T-cell (primary cell): Measurements from ENCODE around the gene ST6GAL1. TPM values are rescaled to one million over a fixed set of nuclear protein-coding genes. Genes with fewer than 3 reads are reported as not detected.
"Not testable (repeated sequence)": the region's sequence is repeated elsewhere in the genome, so short reads cannot be mapped to it uniquely, and the experiment has no call there.

Experiments used
- ATAC-seq, 4 experiments: fragments of 200-7000 bp in 3 of 4; fragments of 150-1000 bp in 1 of 4; cut with Tn5 transposase; replicated peaks in 1 of 4; 1 replicate in 3 of 4; 2 replicates in 1 of 4; pipeline ENCODE4 v1.10.0; 2021; ENCODE audit warnings: moderate library complexity in 3 of 4, mild to moderate bottlenecking in 2 of 4, moderate number of reproducible peaks in 1 of 4
- CTCF ChIA-PET, 2 donors: fragments of 300-600 bp; sonication (Branson Sonifier 250); formaldehyde crosslinking; loops; one replicate each; lab custom pipeline; 2022; ENCODE audit warnings: antibody characterized with exemption in 2 of 2; lab: Charles Lee
- POLR2A ChIA-PET, 2 donors: fragments of 300-600 bp; sonication (Branson Sonifier 250); formaldehyde crosslinking; loops; one replicate each; lab custom pipeline; 2022; ENCODE audit warnings: antibody characterized with exemption in 2 of 2; lab: Charles Lee
- DNase-seq, 35 experiments: peaks; one replicate each; pipeline versions ENCODE4 v3.0.0 to v3.0.0-alpha.2; 2013 to 2023
- H3K27ac ChIP-seq: one replicate; pipeline ENCODE4 v1.5.1; 2013; ENCODE audit warnings: low read length
- H3K27me3 ChIP-seq, 2 experiments: replicated peaks in 1 of 2; 1 replicate in 1 of 2; 2 replicates in 1 of 2; pipeline versions ENCODE4 v1.6.1 to v1.7.0; 2013; ENCODE audit warnings: low read length in 1 of 2, mixed read lengths in 1 of 2; ENCODE audit not compliant: control insufficient read depth in 2 of 2, insufficient read depth in 2 of 2; ENCODE audit errors: extremely low read depth in 1 of 2
- H3K36me3 ChIP-seq, 2 donors: 1 replicate in 1 of 2; 2 replicates in 1 of 2; pipeline versions ENCODE4 v1.6.1 to v1.7.0; 2013; ENCODE audit warnings: low read length in 1 of 2; ENCODE audit not compliant: control insufficient read depth in 2 of 2, insufficient read depth in 1 of 2; ENCODE audit errors: extremely low read depth in 1 of 2
- H3K4me1 ChIP-seq, 2 experiments: 1 replicate in 1 of 2; 2 replicates in 1 of 2; pipeline versions ENCODE4 v1.6.1 to v1.7.0; 2013; ENCODE audit warnings: low read length in 2 of 2, mixed read lengths in 1 of 2; ENCODE audit not compliant: insufficient read depth in 2 of 2, control insufficient read depth in 1 of 2; ENCODE audit errors: extremely low read depth in 1 of 2
- H3K4me3 ChIP-seq, 2 donors: 1 replicate in 1 of 2; 2 replicates in 1 of 2; pipeline versions ENCODE4 v1.5.1 to v1.7.0; 2013; ENCODE audit warnings: mild to moderate bottlenecking in 2 of 2, low read length in 1 of 2, moderate library complexity in 1 of 2; ENCODE audit not compliant: control insufficient read depth in 1 of 2; ENCODE audit errors: extremely low read depth in 1 of 2
- H3K9me3 ChIP-seq: 2 replicates; pipeline ENCODE4 v1.7.0; 2013
- H3K27ac Mint-ChIP-seq, 2 donors: one replicate each; pipeline ENCODE4 v1.8.0; 2020 to 2021; ENCODE audit warnings: mild to moderate bottlenecking in 2 of 2, mixed read lengths in 2 of 2
- H3K27me3 Mint-ChIP-seq, 2 donors: one replicate each; pipeline ENCODE4 v1.8.0; 2021 to 2022; ENCODE audit warnings: mixed read lengths in 2 of 2
- H3K36me3 Mint-ChIP-seq: one replicate; pipeline ENCODE4 v1.8.0; 2021; ENCODE audit warnings: mixed read lengths
- H3K4me1 Mint-ChIP-seq, 3 donors: one replicate each; pipeline ENCODE4 v1.8.0; 2020 to 2022; ENCODE audit warnings: mixed read lengths in 3 of 3, mild to moderate bottlenecking in 1 of 3
- H3K4me3 Mint-ChIP-seq, 3 donors: one replicate each; pipeline ENCODE4 v1.8.0; 2020 to 2022; ENCODE audit warnings: mild to moderate bottlenecking in 3 of 3, mixed read lengths in 3 of 3, moderate library complexity in 3 of 3
- H3K9me3 Mint-ChIP-seq, 3 donors: one replicate each; pipeline ENCODE4 v1.8.0; 2020 to 2022; ENCODE audit warnings: mixed read lengths in 3 of 3
- WGBS: methylation state at CpG from one replicate; pipeline ENCODE4 v1.1.5; 2013; ENCODE audit warnings: missing lambda C conversion rate; ENCODE audit not compliant: insufficient coverage; 5-methylcytosine and 5-hydroxymethylcytosine counted together
- total RNA-seq, 35 experiments: library from RNA in 6 of 35; stranded (reverse) in 6 of 35; fragments of 120-200 nt in 1 of 35; gene quantifications; one replicate each; pipeline versions ENCODE4 v1.2.1 to v1.2.4 and lab custom pipeline; 2013 to 2026

The ST6GAL1 gene
- total RNA-seq (100 to 1,000 TPM; 148 to 237 (median 212) TPM), total RNA-seq (lab: John Stamatoyannopoulos, UW) (120 to 374 (median 209) reads per million in 29 experiments)
- 224 TPM for total RNA-seq (2013)

- H3K27ac ChIP-seq, result peak within 1 kb of the TSS; percentile 80
- peak within 1 kb of the TSS; percentile 81 to 98 for H3K4me3 ChIP-seq
- ATAC-seq (peak; percentile 55 to 69 (median 66)), DNase-seq (peak; percentile 25 to 74 (median 56))
- WGBS, result 2% methylated on average over 28 of the region's 38 CpGs
- Mint-ChIP-seq H3K27me3 (no peaks in the 10 kb centered on the region), H3K9me3 (no peaks in the 10 kb centered on the region), H3K36me3 (peaks cover 11% of the 10 kb centered on the region), H3K4me3 (peak within 1 kb of the TSS; percentile 92 to 99 (median 99)), H3K4me1 (peaks cover 33 to 39% (median 37%) of the 10 kb centered on the region in 3 donors), H3K27ac (peak within 1 kb of the TSS; percentile 97 to 98)
- POLR2A ChIA-PET, result no interaction called here
- CTCF ChIA-PET, result interaction anchor here (0.6 to 3.0 kb wide), 4 partner anchors 11 to 81 kb away, joined by 4 to 34 read pairs (median 17); no protein-coding TSS in a partner anchor
- no peaks in the 10 kb centered on the region for H3K27me3 ChIP-seq
- H3K9me3 ChIP-seq, result no peaks in the 10 kb centered on the region
- peaks cover 3 to 24% of the 10 kb centered on the region in 2 donors for H3K36me3 ChIP-seq
- peaks cover 7 to 32% of the 10 kb centered on the region in 2 experiments for H3K4me1 ChIP-seq
Observed at GRCh38 chr3:186930143-186930640, at the start of gene ST6GAL1. TSS of gene ST6GAL1 (plus strand) at chr3:186930526. CDS start at chr3:187042704, 112,178 bp downstream.

- H3K4me3 Mint-ChIP-seq, result no peak overlapping the region
- Histone ChIP-seq H3K9me3 (no peaks in the 10 kb centered on the region), H3K27me3 (no peaks in the 10 kb centered on the region), H3K4me1 (peaks cover 0 to 7% of the 10 kb centered on the region in 2 experiments), H3K36me3 (no peaks in the 10 kb centered on the region), H3K4me3 (no peak overlapping the region), H3K27ac (no peak overlapping the region)
- DNase-seq (no peak), ATAC-seq (no peak)
- H3K27ac Mint-ChIP-seq, result peak overlapping the region; percentile 68 to 69
- H3K9me3 Mint-ChIP-seq, result no peaks in the 10 kb centered on the region
- H3K27me3 Mint-ChIP-seq, result no peaks in the 10 kb centered on the region
- WGBS, result 33% methylated on average over 1 of the region's 4 CpGs
- ChIA-PET CTCF (no interaction called here), POLR2A (interaction anchor here in 1 of 2 donors (0.6 to 0.7 kb wide), 2 partner anchors 11 to 220 kb away, joined by 3 to 4 read pairs; no protein-coding TSS in a partner anchor)
- H3K4me1 Mint-ChIP-seq, result peaks cover 36 to 42% (median 42%) of the 10 kb centered on the region in 3 donors
- H3K36me3 Mint-ChIP-seq, result peaks cover 8% of the 10 kb centered on the region
Observed at GRCh38 chr3:186882150-186882524, 48.2 kb upstream of the ST6GAL1 start.

- WGBS, result no CpG with 5 or more reads among the region's 6 CpGs
- H3K4me3 Mint-ChIP-seq, result no peak overlapping the region
- H3K27ac Mint-ChIP-seq, result peak overlapping the region; percentile 17 to 59
- no peak for DNase-seq
- ATAC-seq, result peak in 3 of 4 experiments; percentile 23 to 61 (median 43)
- H3K27me3 Mint-ChIP-seq, result no peaks in the 10 kb centered on the region
- no peak overlapping the region for H3K4me3 ChIP-seq
- POLR2A ChIA-PET, result no interaction called here
- H3K27me3 ChIP-seq, result no peaks in the 10 kb centered on the region
- no peak overlapping the region for H3K27ac ChIP-seq
- no peaks in the 10 kb centered on the region for H3K36me3 ChIP-seq
- peaks cover 36 to 43% (median 42%) of the 10 kb centered on the region in 3 donors for H3K4me1 Mint-ChIP-seq
- peaks cover 8% of the 10 kb centered on the region for H3K36me3 Mint-ChIP-seq
- H3K4me1 ChIP-seq, result peaks cover 0 to 7% of the 10 kb centered on the region in 2 experiments
- H3K9me3 Mint-ChIP-seq, result no peaks in the 10 kb centered on the region
- CTCF ChIA-PET, result no interaction called here
- H3K9me3 ChIP-seq, result no peaks in the 10 kb centered on the region
Observed at GRCh38 chr3:186882881-186883685, 47.2 kb upstream of the ST6GAL1 start.

- Histone ChIP-seq H3K9me3 (no peaks in the 10 kb centered on the region), H3K4me1 (peaks cover 0 to 7% of the 10 kb centered on the region in 2 experiments), H3K4me3 (no peak overlapping the region), H3K36me3 (no peaks in the 10 kb centered on the region), H3K27ac (no peak overlapping the region), H3K27me3 (no peaks in the 10 kb centered on the region)
- peak overlapping the region; percentile 17 to 59 for H3K27ac Mint-ChIP-seq
- ATAC-seq (no peak), DNase-seq (no peak)
- no peaks in the 10 kb centered on the region for H3K27me3 Mint-ChIP-seq
- no peak overlapping the region for H3K4me3 Mint-ChIP-seq
- WGBS, result no CpG with 5 or more reads among the region's 1 CpG
- peaks cover 8% of the 10 kb centered on the region for H3K36me3 Mint-ChIP-seq
- CTCF ChIA-PET, result no interaction called here
- POLR2A ChIA-PET, result no interaction called here
- no peaks in the 10 kb centered on the region for H3K9me3 Mint-ChIP-seq
- H3K4me1 Mint-ChIP-seq, result peaks cover 40 to 47% (median 46%) of the 10 kb centered on the region in 3 donors
Observed at GRCh38 chr3:186883686-186884058, 46.7 kb upstream of the ST6GAL1 start.

GRCh38 chr3:186884868-186885267 is 45.5 kb upstream of the ST6GAL1 start:
- H3K4me3 Mint-ChIP-seq, H3K36me3 ChIP-seq, CTCF ChIA-PET, DNase-seq, H3K9me3 ChIP-seq, H3K27me3 Mint-ChIP-seq, H3K27ac ChIP-seq, ATAC-seq, H3K36me3 Mint-ChIP-seq, H3K4me3 ChIP-seq, H3K9me3 Mint-ChIP-seq, H3K27ac Mint-ChIP-seq, H3K4me1 ChIP-seq, POLR2A ChIA-PET, H3K27me3 ChIP-seq: not testable (repeated sequence)
- H3K4me1 Mint-ChIP-seq, result peaks cover 35 to 42% (median 39%) of the 10 kb centered on the region in 3 donors
- WGBS, result no CpG with 5 or more reads among the region's 29 CpGs

- peak overlapping the region in 1 of 2 donors; percentile 45 for H3K27ac Mint-ChIP-seq
- WGBS, result no CpG with 5 or more reads among the region's 5 CpGs
- H3K27me3 ChIP-seq, result no peaks in the 10 kb centered on the region
- H3K4me1 ChIP-seq, result peaks cover 0 to 7% of the 10 kb centered on the region in 2 experiments
- peaks cover 23 to 31% (median 28%) of the 10 kb centered on the region in 3 donors for H3K4me1 Mint-ChIP-seq
- no peak overlapping the region for H3K27ac ChIP-seq
- no peaks in the 10 kb centered on the region for H3K36me3 ChIP-seq
- H3K9me3 ChIP-seq, result no peaks in the 10 kb centered on the region
- POLR2A ChIA-PET, result no interaction called here
- H3K9me3 Mint-ChIP-seq, result no peaks in the 10 kb centered on the region
- DNase-seq, result no peak
- no peak for ATAC-seq
- H3K27me3 Mint-ChIP-seq, result no peaks in the 10 kb centered on the region
- H3K4me3 ChIP-seq, result no peak overlapping the region
- CTCF ChIA-PET, result no interaction called here
- H3K4me3 Mint-ChIP-seq, result no peak overlapping the region
- peaks cover 8% of the 10 kb centered on the region for H3K36me3 Mint-ChIP-seq
Observed at GRCh38 chr3:186886202-186886981, 43.9 kb upstream of the ST6GAL1 start.
